GM12878 (cell line): Measurements from ENCODE around the gene RPS27L. TPM values are rescaled to one million over a fixed set of nuclear protein-coding genes. Genes with fewer than 3 reads are reported as not detected.

ENCODE experiments used
- ATAC-seq: fragments of 200-7000 bp; cut with Tn5 transposase; 3 replicates; pipeline ENCODE4 v1.9.1; 2020; ENCODE audit warnings: mild to moderate bottlenecking, moderate library complexity
- BruUV-seq: library from RNA; stranded (reverse); fragments of 400-500 nt; replicated peaks from 2 replicates; lab custom pipeline; 2021; lab: Mats Ljungman, UMichigan
- CTCF ChIA-PET: fragments of 300-600 bp; sonication (Branson Sonifier 250); formaldehyde crosslinking; extraction: SDS; loops from one replicate; lab custom pipeline; 2021; ENCODE audit warnings: inconsistent platforms; lab: Yijun Ruan, JAX
- POLR2A ChIA-PET: fragments of 350-600 bp; formaldehyde crosslinking; extraction: SDS; loops from one replicate; lab custom pipeline; 2021; ENCODE audit warnings: inconsistent platforms; lab: Charles Lee
- RAD21 ChIA-PET: fragments of 300-600 bp; sonication (Branson Sonifier 250); formaldehyde crosslinking; loops from one replicate; lab custom pipeline; 2023; ENCODE audit warnings: antibody characterized with exemption; ENCODE audit not compliant: unreplicated experiment; lab: Charles Lee
- SMC1A ChIA-PET: fragments of 300-600 bp; sonication (Branson Sonifier 250); formaldehyde crosslinking; loops from one replicate; lab custom pipeline; 2023; ENCODE audit not compliant: unreplicated experiment, uncharacterized antibody; lab: Charles Lee
- DNase-seq: peaks from one replicate; pipeline ENCODE4 v3.0.0-alpha.2; 2011; ENCODE audit warnings: low read depth, low spot score
- FAIRE-seq: peaks from 3 replicates; lab custom pipeline; 2011; peaks lifted over from hg19 to GRCh38; lab: Jason Lieb, UNC
- H2AFZ ChIP-seq: 2 replicates; pipeline ENCODE4 v1.6.0; 2011; ENCODE audit warnings: low read depth, low read length, control low read depth; ENCODE audit not compliant: control insufficient read depth
- H3K27ac ChIP-seq: 2 replicates; pipeline ENCODE4 v1.5.1; 2011; ENCODE audit warnings: control low read depth; ENCODE audit not compliant: control insufficient read depth, insufficient read depth
- H3K27me3 ChIP-seq, 2 experiments: replicated peaks in 1 of 2; 2 replicates each; pipeline versions ENCODE4 v1.6.0 to v1.6.1; 2011; ENCODE audit warnings: low read length in 1 of 2; ENCODE audit not compliant: control insufficient read depth in 2 of 2, insufficient read depth in 2 of 2
- H3K36me3 ChIP-seq, 2 experiments: 2 replicates each; pipeline ENCODE4 v1.5.1; 2011; ENCODE audit warnings: low read length in 1 of 2; ENCODE audit not compliant: control insufficient read depth in 2 of 2, insufficient read depth in 2 of 2
- H3K4me1 ChIP-seq: 2 replicates; pipeline ENCODE4 v1.6.1; 2011; ENCODE audit warnings: mild to moderate bottlenecking, low read length, moderate library complexity, mixed read lengths; ENCODE audit not compliant: control insufficient read depth, insufficient read depth
- H3K4me2 ChIP-seq: 2 replicates; pipeline ENCODE4 v1.6.0; 2011; ENCODE audit warnings: control low read depth; ENCODE audit not compliant: control insufficient read depth, insufficient read depth
- H3K4me3 ChIP-seq: fragments of 200-600 bp; sonication (generic); 2 replicates; pipeline ENCODE4 v1.5.1; 2016
- H3K79me2 ChIP-seq: 2 replicates; pipeline ENCODE4 v1.6.0; 2011; ENCODE audit warnings: low read length; ENCODE audit not compliant: control insufficient read depth, insufficient read depth
- H3K9ac ChIP-seq: 2 replicates; pipeline ENCODE4 v1.8.0; 2011; ENCODE audit warnings: low read length, control low read depth, mixed read lengths; ENCODE audit not compliant: control insufficient read depth, insufficient read depth
- H3K9me3 ChIP-seq: replicated peaks from 3 replicates; pipeline ENCODE4 v1.5.1; 2011; ENCODE audit warnings: mild to moderate bottlenecking, low read length; ENCODE audit not compliant: control insufficient read depth, insufficient read depth
- H4K20me1 ChIP-seq: 2 replicates; pipeline ENCODE4 v1.6.0; 2011; ENCODE audit not compliant: control insufficient read depth, insufficient read depth
- ATF7 ChIP-seq: fragments of 450-650 bp; IDR thresholded peaks from 2 replicates; pipeline ENCODE4 v1.6.1; 2016; ENCODE audit warnings: low read depth, mild to moderate bottlenecking
- IRF5 ChIP-seq: fragments of 450-650 bp; IDR thresholded peaks from 2 replicates; pipeline ENCODE4 v1.6.1; 2017; ENCODE audit warnings: borderline replicate concordance
- JUND ChIP-seq: IDR thresholded peaks from 2 replicates; pipeline ENCODE4 v1.6.1; 2012; ENCODE audit warnings: low read depth, mild to moderate bottlenecking, low read length, improper control_type of control experiment, moderate library complexity
- NBN ChIP-seq: fragments of 450-650 bp; IDR thresholded peaks from 2 replicates; pipeline ENCODE4 v1.6.1; 2016
- NFIC ChIP-seq: IDR thresholded peaks from 2 replicates; pipeline ENCODE4 v1.6.1; 2012; ENCODE audit warnings: low read depth, mild to moderate bottlenecking, inconsistent platforms, low read length, moderate library complexity
- RCOR1 ChIP-seq: conservative IDR thresholded peaks from 2 replicates; pipeline ENCODE4 v1.6.1; 2012; ENCODE audit warnings: low read depth, low read length, improper control_type of control experiment
- SMC3 ChIP-seq: IDR thresholded peaks from 2 replicates; pipeline ENCODE4 v1.6.1; 2011; ENCODE audit warnings: low read length, improper control_type of control experiment, borderline replicate concordance
- SPI1 ChIP-seq: IDR thresholded peaks from 2 replicates; pipeline ENCODE4 v1.6.1; 2011; ENCODE audit warnings: low read depth, mild to moderate bottlenecking, low read length, moderate library complexity, borderline replicate concordance; ENCODE audit not compliant: insufficient read depth
- SREBF1 ChIP-seq: IDR thresholded peaks from 2 replicates; pipeline ENCODE4 v1.6.1; 2012; ENCODE audit warnings: mild to moderate bottlenecking, low read length
- ZBED1 ChIP-seq: IDR thresholded peaks from 2 replicates; pipeline ENCODE4 v1.6.1; 2016; ENCODE audit warnings: borderline replicate concordance
- WGBS: methylation state at CpG from one replicate; pipeline ENCODE4 v1.1.6; 2016; ENCODE audit warnings: low lambda C conversion rate; ENCODE audit not compliant: insufficient replicate concordance, insufficient coverage; ENCODE audit errors: missing lambda C conversion rate; 5-methylcytosine and 5-hydroxymethylcytosine counted together
- in situ Hi-C: fragments of 300-500 bp; cut with MboI; formaldehyde crosslinking; loops from 9 replicates; pipeline ENCODE4 v1.14.3; 2018; ENCODE audit warnings: mixed read lengths
- intact Hi-C: fragments of 100-400 bp; cut with micrococcal nuclease; formaldehyde crosslinking; loops from one replicate; pipeline ENCODE4 v1.14.2; 2022; ENCODE audit not compliant: unreplicated experiment
- polyA plus RNA-seq, 11 experiments: library from polyadenylated mRNA; depleted of rRNA in 4 of 11; unstranded in 6 of 11; stranded (reverse) in 5 of 11; fragments of >200 nt; fragmentation: Nextera tagmentation in 4 of 11; fragmentation: Illumina TruSeq in 1 of 11; extraction: Ambion mirVana in 4 of 11; extraction: Trizol in 1 of 11; gene quantifications; 1 replicate in 1 of 11; 2 replicates in 10 of 11; pipeline versions ENCODE4 v1.2.1 to v1.2.3, GENCODE V29; 2011 to 2016; ENCODE audit warnings: inconsistent platforms in 2 of 11, missing spikeins in 2 of 11, low read depth in 1 of 11
- total RNA-seq, 4 experiments: library from RNA; depleted of rRNA in 3 of 4; stranded (reverse); fragments of >200 nt in 3 of 4; fragmentation: Illumina TruSeq in 1 of 4; extraction: Trizol in 1 of 4; gene quantifications; 2 replicates each; pipeline versions ENCODE4 v1.2.1 to v1.2.3, GENCODE V29; 2013 to 2021
- TF ChIP-seq, protein P1 (sequence below): fragments of 450-650 bp; IDR thresholded peaks from 2 replicates; pipeline ENCODE4 v1.6.1; 2017; ENCODE audit warnings: mild to moderate bottlenecking, moderate library complexity

RPS27L gene
- total and polyA plus RNA-seq, 10 of the 15 experiments (the other 5 are each of a cell fraction or from before 2014, with no cell fraction given): 133 to 970 (median 220) TPM

GRCh38 chr15:63104727-63105126 lies 52.5 kb downstream of the RPS27L start:
- Histone ChIP-seq H3K9ac (no peak overlapping the region), H3K27ac (no peak overlapping the region), H3K4me3 (no peak overlapping the region), H3K4me1 (no peaks in the 10 kb centered on the region), H3K27me3 (no peaks in the 10 kb centered on the region; a peak in 2 of 4 replicates), H3K36me3 (no peaks in the 10 kb centered on the region), H2AFZ (no peak overlapping the region), H3K79me2 (no peaks in the 10 kb centered on the region), H3K4me2 (no peak overlapping the region), H4K20me1 (no peaks in the 10 kb centered on the region), H3K9me3 (no peaks in the 10 kb centered on the region; the same call in 2 of the 3 replicates)
- SMC1A ChIA-PET: interaction anchor here (1.2 kb wide), 1 partner anchor 11 kb away, joined by 3 read pairs; no protein-coding TSS in a partner anchor
- RAD21 ChIA-PET: no interaction called here
- in situ Hi-C loops: no loop called here
- FAIRE-seq: no peak
- CTCF ChIA-PET: no interaction called here
- intact Hi-C loops: no loop called here
- no peak for TF ChIP-seq SPI1
- TF ChIP-seq SREBF1: no peak
- no TSS peak for BruUV-seq
- DNase-seq: no peak
- ATAC-seq: no peak
- WGBS: 51% methylated on average over 7 of the region's 7 CpGs
- POLR2A ChIA-PET: no interaction called here

DNA sequence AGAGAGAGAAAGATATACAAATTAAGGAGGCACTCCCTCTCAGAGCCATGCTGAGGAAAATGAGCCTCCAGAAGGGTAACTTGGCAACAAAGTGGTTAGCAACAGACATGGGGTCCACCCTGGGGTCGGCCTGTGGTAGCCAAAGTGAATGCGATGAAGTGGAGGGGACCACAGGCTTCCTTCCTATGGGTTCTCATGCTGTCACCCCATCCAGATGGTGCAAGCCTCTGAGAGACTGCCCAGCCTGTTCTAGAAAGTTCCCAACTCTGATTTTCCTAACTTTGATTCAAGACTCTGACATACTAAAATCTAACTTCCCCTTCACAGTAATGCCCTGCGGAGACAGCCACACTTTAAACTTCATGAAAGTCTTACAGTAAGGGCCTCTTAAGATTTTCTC lies 53.9 kb downstream of the RPS27L start:
- Histone ChIP-seq H3K4me2 (no peak overlapping the region), H3K36me3 (no peaks in the 10 kb centered on the region), H3K79me2 (no peaks in the 10 kb centered on the region), H3K9ac (no peak overlapping the region), H3K9me3 (no peaks in the 10 kb centered on the region; the same call in 2 of the 3 replicates), H3K27ac (no peak overlapping the region), H3K27me3 (no peaks in the 10 kb centered on the region; a peak in 2 of 4 replicates), H3K4me1 (no peaks in the 10 kb centered on the region), H3K4me3 (no peak overlapping the region), H2AFZ (no peak overlapping the region), H4K20me1 (no peaks in the 10 kb centered on the region)
- POLR2A ChIA-PET: no interaction called here
- CTCF ChIA-PET: no interaction called here
- DNase-seq (no peak), FAIRE-seq (no peak), ATAC-seq (no peak)
- BruUV-seq: no TSS peak
- intact Hi-C loops: no loop called here
- SMC1A ChIA-PET: interaction anchor here (0.7 to 1.2 kb wide), 2 partner anchors 9 to 1402 kb away, joined by 3 read pairs; no protein-coding TSS in a partner anchor
- RAD21 ChIA-PET: no interaction called here
- WGBS: 16% methylated on average over 3 of the region's 3 CpGs
- in situ Hi-C loops: no loop called here
- TF ChIP-seq, protein P1, sequence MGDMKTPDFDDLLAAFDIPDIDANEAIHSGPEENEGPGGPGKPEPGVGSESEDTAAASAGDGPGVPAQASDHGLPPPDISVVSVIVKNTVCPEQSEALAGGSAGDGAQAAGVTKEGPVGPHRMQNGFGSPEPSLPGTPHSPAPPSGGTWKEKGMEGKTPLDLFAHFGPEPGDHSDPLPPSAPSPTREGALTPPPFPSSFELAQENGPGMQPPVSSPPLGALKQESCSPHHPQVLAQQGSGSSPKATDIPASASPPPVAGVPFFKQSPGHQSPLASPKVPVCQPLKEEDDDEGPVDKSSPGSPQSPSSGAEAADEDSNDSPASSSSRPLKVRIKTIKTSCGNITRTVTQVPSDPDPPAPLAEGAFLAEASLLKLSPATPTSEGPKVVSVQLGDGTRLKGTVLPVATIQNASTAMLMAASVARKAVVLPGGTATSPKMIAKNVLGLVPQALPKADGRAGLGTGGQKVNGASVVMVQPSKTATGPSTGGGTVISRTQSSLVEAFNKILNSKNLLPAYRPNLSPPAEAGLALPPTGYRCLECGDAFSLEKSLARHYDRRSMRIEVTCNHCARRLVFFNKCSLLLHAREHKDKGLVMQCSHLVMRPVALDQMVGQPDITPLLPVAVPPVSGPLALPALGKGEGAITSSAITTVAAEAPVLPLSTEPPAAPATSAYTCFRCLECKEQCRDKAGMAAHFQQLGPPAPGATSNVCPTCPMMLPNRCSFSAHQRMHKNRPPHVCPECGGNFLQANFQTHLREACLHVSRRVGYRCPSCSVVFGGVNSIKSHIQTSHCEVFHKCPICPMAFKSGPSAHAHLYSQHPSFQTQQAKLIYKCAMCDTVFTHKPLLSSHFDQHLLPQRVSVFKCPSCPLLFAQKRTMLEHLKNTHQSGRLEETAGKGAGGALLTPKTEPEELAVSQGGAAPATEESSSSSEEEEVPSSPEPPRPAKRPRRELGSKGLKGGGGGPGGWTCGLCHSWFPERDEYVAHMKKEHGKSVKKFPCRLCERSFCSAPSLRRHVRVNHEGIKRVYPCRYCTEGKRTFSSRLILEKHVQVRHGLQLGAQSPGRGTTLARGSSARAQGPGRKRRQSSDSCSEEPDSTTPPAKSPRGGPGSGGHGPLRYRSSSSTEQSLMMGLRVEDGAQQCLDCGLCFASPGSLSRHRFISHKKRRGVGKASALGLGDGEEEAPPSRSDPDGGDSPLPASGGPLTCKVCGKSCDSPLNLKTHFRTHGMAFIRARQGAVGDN: no peak
- TF ChIP-seq SMC3 (no peak), JUND (no peak), NFIC (no peak), ZBED1 (no peak), IRF5 (no peak), ATF7 (no peak), RCOR1 (no peak), NBN (no peak)
